HG03565 (cell line): ENCODE data around the gene SURF4.
"Not testable (repeated sequence)": the region's sequence is repeated elsewhere in the genome, so short reads cannot be mapped to it uniquely, and the experiment has no call there.

ENCODE experiments used
- ATAC-seq: cut with Tn5 transposase; IDR thresholded peaks from one replicate; pipeline ENCODE4 v1.9.1; 2021; ENCODE audit warnings: mild to moderate bottlenecking, moderate library complexity; ENCODE audit not compliant: unreplicated experiment

Gene SURF4

DNA sequence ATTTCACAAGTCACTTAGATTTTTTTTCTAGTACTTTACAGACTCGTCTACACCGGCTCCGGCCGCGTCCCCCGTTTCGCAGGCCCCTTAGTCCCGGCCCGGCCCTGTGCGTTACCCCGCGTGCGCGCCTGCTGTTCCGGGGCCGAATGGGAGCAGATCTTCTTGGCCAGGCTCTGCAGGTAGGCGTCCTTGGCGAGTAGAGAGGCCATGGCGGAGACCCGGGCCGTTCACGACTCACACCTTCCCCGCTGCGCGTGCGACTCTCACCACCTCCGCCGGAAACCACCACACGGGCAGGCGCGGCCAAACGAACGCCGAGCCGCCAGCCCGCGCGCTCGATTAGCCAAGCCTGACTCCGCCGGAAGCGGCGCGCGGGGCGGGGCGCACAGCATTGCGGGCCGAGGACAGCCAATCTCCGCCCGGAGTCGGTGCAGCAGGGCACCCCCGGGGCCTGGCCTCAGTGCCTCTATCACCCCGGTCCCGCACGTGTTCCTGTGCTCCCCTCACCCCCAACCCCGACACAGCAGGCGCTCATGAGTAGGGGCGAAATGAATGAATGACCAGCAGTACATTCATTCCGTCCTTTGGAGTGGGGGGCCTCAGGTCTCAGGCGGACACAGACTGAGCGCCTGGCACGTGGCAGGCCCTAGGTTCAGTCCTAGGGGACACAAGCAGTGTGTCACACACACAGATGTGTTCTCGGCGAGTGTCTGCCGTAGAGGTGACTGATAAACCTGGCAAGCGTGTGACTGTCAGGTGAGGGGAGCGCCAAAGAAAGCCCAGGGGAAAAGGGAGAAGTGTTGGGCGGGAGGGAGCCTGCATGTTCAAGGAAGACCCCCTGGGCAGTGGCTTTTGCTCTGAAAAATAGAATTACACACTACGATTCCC, 39.7 kb downstream of the SURF4 start, which contains the start of gene SURF6:
Gene SURF6 (minus strand): TSS at position 265 of the 888 bp plus-strand sequence. CDS start 56 bp downstream, at position 209.
- peak; percentile 73 for ATAC-seq

DNA sequence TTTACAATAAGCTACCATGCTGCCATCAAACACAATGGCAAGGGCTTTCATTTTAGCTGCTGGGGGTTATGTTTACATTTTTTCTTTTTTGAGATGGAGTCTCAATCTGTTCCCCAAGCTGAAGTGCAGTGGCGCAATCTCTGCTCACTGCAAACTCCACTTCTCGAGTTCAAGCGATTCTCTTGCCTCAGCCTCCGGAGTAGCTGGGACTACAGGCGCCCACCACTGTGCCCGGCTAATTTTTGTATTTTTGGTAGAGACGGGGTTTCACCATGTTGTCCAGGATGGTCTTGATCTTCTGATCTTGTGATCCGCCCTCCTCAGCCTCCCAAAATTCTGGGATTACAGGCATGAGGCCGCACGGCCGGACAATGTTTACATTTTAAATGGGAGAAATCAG, 41.0 kb downstream of the SURF4 start:
- ATAC-seq, result not testable (repeated sequence)

- ATAC-seq, result no peak
These were observed 41.7 kb downstream of the SURF4 start for GRCh38 chr9:133334161-133334560.

GRCh38 chr9:133333566-133333965, 42.3 kb downstream of the SURF4 start:
- ATAC-seq, result no peak

GRCh38 chr9:133333011-133333410, 42.8 kb downstream of the SURF4 start:
- ATAC-seq, result no peak

DNA sequence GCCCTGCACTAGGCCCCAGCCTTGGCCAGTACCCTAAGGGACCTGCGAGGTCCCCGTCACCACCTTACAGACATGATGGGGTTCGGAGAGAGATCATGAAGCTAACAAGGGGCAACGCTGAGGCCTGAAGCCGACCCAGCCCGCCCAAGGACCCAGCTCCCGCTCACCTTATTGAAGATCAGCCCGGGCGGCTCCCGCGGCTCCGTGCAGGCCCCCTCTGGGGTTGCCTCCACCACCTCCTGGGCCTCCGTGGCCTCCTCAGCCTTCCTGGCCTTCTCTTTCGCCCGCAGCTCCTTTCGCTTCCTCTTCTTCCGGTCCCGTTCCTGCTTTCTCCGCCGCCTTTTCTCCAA, 43.5 kb downstream of the SURF4 start:
- no peak for ATAC-seq

- no peak for ATAC-seq
These were observed 44.0 kb downstream of the SURF4 start for GRCh38 chr9:133331641-133332380.

DNA sequence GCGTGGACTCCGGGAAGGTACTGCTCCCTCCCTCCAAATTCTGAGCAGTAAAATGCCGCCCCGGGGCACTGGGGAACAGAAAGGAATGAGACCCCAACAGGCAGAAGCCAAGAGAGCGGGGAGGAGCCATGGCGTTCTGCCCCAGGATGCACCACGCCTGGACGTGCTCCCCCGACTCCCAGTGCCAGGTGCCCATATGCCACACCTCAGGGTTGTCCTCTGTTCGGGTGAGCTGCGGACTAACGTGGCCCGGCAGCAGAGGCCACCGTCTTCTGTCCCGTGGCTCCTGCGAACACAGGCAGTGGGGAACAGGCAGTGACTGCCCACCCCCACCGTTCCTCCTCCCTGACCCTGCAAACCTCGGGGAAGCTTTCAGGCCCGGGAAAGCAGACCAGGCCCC, 44.6 kb downstream of the SURF4 start:
- ATAC-seq, result no peak

DNA sequence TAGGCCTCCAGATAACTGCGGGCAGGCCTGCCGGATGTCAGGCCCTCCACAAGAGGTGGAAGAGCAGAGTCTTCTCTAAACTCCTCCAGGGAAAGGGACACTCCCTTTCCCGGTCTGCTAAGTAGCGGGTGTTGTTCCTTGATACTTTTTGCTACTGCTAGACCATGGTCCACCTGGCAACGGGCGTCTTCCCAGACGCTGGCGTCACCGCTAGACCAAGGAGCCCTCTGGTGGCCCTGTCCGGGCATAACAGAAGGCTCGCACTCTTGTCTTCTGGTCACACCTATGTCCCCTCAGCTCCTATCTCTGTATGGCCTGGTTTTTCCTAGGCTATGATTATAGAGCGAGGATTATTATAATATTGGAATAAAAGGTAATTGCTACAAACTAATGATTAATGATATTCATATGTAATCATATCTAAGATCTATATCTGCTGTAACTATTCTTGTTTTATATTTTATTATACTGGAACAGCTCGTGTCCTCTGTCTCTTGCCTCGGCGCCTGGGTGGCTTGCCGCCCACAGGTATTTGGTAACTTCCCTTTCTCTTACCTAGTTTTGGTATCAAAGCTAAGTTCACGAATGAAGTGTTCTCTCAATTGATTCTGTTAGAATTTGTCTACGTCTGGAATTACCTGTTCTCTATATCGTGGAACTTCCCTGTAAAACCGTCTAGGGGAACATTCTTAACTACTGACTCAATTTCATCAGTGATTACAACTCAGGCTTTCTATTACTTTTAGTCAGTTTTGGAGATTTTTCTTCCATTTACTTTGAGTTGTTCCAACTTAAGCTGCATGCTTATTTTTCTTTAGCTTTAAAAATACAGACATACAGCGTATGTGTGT, 46.3 kb downstream of the SURF4 start:
- not testable (repeated sequence) for ATAC-seq

DNA sequence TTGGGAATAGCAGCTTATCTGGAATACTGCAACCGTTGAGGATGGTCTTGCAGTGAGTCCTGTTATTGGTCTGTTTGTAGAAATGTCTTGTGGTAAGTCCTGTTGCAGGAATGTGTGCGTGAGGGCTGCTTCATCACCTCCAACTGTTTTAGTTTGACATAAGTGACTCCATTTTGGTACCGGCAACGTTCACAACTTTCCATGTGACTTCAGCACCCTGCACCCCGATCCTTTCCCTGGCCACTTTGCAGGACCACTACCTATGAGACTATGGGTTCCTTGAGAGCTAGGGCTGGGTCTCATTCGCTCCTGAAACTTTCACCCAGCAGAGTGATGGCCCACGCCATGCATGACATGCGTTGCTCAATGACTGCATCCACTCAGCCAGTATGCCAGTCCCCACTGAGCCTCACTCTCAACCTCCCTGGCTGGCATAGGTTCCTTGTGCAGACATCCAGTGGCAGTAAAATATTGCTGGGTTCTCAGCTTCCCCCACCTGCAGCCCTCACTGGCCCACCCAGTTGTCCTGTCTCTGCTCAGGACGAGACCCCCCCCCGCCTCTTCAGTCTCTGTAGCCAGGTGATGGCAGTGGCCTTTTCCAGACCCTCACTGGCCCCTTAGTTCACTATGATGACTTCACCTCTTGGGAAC, 47.9 kb downstream of the SURF4 start:
- no peak for ATAC-seq

GRCh38 chr9:133327021-133327420, 48.8 kb downstream of the SURF4 start:
- not testable (repeated sequence) for ATAC-seq

- no peak for ATAC-seq
These were observed 51.7 kb downstream of the SURF4 start for GRCh38 chr9:133323991-133324703.

DNA sequence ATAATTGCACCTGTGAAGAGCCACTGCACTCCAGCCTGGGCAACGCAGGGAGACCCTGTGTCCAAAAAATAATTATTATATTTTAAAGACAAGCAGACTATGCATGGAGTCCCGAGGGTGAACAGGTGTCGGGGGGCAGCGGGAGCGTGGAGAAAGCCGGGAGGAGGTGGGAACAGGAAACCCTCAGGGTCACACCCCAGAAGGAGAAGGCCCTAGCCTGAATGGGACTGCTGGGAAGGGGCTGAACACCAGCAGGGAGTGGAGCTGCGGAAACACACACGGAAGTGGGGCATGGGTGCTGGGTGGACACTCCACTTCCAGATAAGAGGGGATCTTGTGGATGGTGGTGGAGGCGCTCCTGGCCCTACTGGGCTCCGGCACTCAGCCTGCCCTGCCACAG, 52.6 kb downstream of the SURF4 start:
- no peak for ATAC-seq

- no peak for ATAC-seq
These were observed 53.2 kb downstream of the SURF4 start for GRCh38 chr9:133322701-133323100.

DNA sequence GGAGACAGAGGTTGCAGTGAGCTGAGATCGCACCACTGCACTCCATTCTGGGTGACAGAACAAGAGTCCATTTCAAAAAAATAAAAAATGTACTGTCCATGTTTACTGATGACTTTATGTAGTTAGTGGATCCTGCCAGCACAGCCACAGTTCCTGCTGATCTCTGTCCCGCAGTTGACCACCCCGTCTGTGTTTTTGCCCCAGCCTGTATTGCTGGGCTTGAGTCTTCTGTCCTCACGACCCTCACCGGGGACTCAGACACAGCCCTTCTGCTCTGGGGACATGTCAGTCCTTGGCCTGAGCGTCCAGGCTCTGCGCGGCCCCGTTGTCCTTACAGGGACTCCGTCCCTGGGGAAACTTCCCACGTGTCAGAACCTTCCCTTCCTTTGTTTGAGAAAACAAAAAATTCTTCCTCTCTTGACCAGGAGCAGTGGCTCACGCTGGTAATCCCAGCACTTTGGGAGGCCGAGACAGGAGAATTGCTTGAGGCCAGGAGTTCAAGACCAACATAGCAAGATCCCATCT, 54.4 kb downstream of the SURF4 start:
- ATAC-seq, result no peak

- no peak for ATAC-seq
These were observed 55.4 kb downstream of the SURF4 start for GRCh38 chr9:133320421-133320881.

- ATAC-seq, result not testable (repeated sequence)
These were observed 58.3 kb downstream of the SURF4 start for GRCh38 chr9:133317551-133317950.

- no peak for ATAC-seq
These were observed 59.9 kb downstream of the SURF4 start for GRCh38 chr9:133315997-133316396.
